ENCODE measurements around the gene KIF6. TPM values are rescaled to one million over a fixed set of nuclear protein-coding genes. Genes with fewer than 3 reads are reported as not detected.

Gene KIF6
- total RNA-seq, 1 experiment from 2014 or later: not detected

DNA sequence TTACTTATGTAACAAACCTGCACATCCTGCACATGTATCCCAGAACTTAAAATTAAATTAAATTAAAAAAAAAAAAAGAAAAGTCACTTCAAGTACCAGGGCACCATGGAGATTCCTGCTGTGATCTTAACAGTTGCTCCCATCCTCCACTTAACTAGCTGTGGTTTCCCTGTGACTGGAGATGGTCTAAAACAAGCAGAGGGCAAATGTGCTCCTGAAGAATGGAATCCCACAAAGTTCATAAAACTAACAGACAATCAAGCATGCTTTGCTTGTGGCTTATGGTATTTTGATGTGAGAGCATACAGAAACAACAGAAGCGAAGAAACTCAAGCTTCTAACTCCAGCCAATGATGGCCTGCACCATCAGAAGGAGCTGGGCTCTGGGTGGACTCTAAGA is 249.1 kb downstream of the KIF6 start:
- no TSS peak for BruUV-seq (replicated peaks)
- Histone ChIP-seq H2AFZ (ENCODE audit: low read depth, low read length, poor library complexity, severe bottlenecking) (no peak overlapping the region), H3K4me1 (ENCODE audit: control insufficient read depth in 1 of 2, insufficient read depth in 2 of 2, low read length in 2 of 2) (no peaks in the 10 kb centered on the region), H3K9ac (ENCODE audit: low read length) (no peak overlapping the region), H3K79me2 (ENCODE audit: insufficient read depth, low read length) (no peaks in the 10 kb centered on the region), H4K20me1 (ENCODE audit: insufficient read depth) (no peaks in the 10 kb centered on the region), H3K27me3 (ENCODE audit: insufficient read depth, low read length) (no peaks in the 10 kb centered on the region), H3K36me3 (ENCODE audit: control insufficient read depth in 1 of 2, insufficient read depth in 2 of 2, low read length in 2 of 2) (no peaks in the 10 kb centered on the region), H3K4me3 (replicated peaks in 1 of 2; ENCODE audit: low read depth in 1 of 2, low read length in 2 of 2) (no peak overlapping the region), H3K9me2 (ENCODE audit: insufficient read depth) (no peaks in the 10 kb centered on the region), H3K9me3 (ENCODE audit: control insufficient read depth in 1 of 2, insufficient read depth in 1 of 2, low read depth in 1 of 2, low read length in 2 of 2) (no peaks in the 10 kb centered on the region), H3K27ac (ENCODE audit: low read depth, low read length) (no peak overlapping the region), H3K4me2 (ENCODE audit: low read length) (no peak overlapping the region)
- ATAC-seq (no peak), DNase-seq (ENCODE audit: low read depth, low spot score) (no peak)
- TF ChIP-seq EZH2phosphoT487 (IDR thresholded peaks at IDR 0.05; ENCODE audit: borderline replicate concordance) (no peak), JUND (IDR thresholded peaks at IDR 0.05) (no peak), ZFX (IDR thresholded peaks at IDR 0.05) (no peak), RAD21 (IDR thresholded peaks at IDR 0.05; ENCODE audit: low read depth) (no peak)
- ChIA-PET RAD21 (ENCODE audit: low non-redundant PET in 1 of 2, low total read pairs in 2 of 2, uncharacterized antibody in 2 of 2, unreplicated experiment in 2 of 2) (no interaction called here), CTCF (no interaction called here), POLR2A (no interaction called here)
- intact Hi-C loops (cut with micrococcal nuclease): no loop called here

DNA sequence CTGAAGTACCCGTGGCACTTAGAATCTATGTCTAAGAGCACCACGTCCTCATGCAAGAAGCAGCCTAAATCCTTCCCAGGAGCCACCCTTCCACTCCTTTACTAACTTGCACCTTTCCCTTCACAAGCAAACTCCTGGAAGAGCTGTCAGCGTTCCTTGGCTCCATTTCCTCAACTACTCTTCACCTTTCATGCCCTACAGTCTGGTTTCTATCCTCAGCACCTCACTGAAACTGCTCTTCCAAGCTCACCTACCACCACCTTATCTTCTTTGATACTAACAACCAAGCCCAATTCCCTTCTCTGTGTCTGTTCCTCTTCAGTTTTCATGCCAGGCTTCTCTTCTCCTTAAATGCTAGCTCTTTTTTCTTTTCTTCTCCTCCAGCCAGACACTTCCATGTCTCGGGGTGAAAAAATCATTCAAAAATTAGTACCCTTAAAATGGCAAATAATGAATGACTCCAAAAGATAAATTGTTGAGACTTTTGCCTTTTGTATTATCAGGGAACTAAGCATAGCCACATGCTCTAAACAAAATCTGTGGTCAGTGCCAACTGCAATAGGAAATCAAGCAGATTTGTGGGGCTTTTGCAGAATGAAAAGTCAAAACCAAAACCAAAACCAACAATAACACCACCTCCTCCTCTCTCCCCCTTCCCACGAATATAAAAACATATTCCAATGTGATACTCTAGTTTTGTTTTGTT is 253.1 kb downstream of the KIF6 start:
- DNase-seq (ENCODE audit: low read depth, low spot score): no peak
- no TSS peak for BruUV-seq (replicated peaks)
- Histone ChIP-seq H3K9ac (ENCODE audit: low read length) (no peak overlapping the region), H3K79me2 (ENCODE audit: insufficient read depth, low read length) (no peaks in the 10 kb centered on the region), H3K36me3 (ENCODE audit: control insufficient read depth in 1 of 2, insufficient read depth in 2 of 2, low read length in 2 of 2) (no peaks in the 10 kb centered on the region), H3K27ac (ENCODE audit: low read depth, low read length) (no peak overlapping the region), H3K27me3 (ENCODE audit: insufficient read depth, low read length) (0 out of 2 replicates have a peak, but pooled peaks cover 8% of the 10 kb centered on the region), H3K4me3 (replicated peaks in 1 of 2; ENCODE audit: low read depth in 1 of 2, low read length in 2 of 2) (no peak overlapping the region), H3K9me3 (ENCODE audit: control insufficient read depth in 1 of 2, insufficient read depth in 1 of 2, low read depth in 1 of 2, low read length in 2 of 2) (no peaks in the 10 kb centered on the region), H3K4me1 (ENCODE audit: control insufficient read depth in 1 of 2, insufficient read depth in 2 of 2, low read length in 2 of 2) (no peaks in the 10 kb centered on the region), H2AFZ (ENCODE audit: low read depth, low read length, poor library complexity, severe bottlenecking) (no peak overlapping the region), H4K20me1 (ENCODE audit: insufficient read depth) (no peaks in the 10 kb centered on the region), H3K4me2 (ENCODE audit: low read length) (no peak overlapping the region), H3K9me2 (ENCODE audit: insufficient read depth) (no peaks in the 10 kb centered on the region)
- POLR2A ChIA-PET: no interaction called here
- RAD21 ChIA-PET (ENCODE audit: low non-redundant PET in 1 of 2, low total read pairs in 2 of 2, uncharacterized antibody in 2 of 2, unreplicated experiment in 2 of 2): no interaction called here
- TF ChIP-seq FOSL1 (IDR thresholded peaks at IDR 0.05; ENCODE audit: low read depth) (no peak), POLR2AphosphoS5 (IDR thresholded peaks at IDR 0.05; ENCODE audit: low read depth, low read length) (no peak), EZH2 (IDR thresholded peaks at IDR 0.05) (no peak), ZFX (IDR thresholded peaks at IDR 0.05) (no peak), RAD21 (IDR thresholded peaks at IDR 0.05; ENCODE audit: low read depth) (no peak), JUND (IDR thresholded peaks at IDR 0.05) (no peak)
- TF ChIP-seq, protein P1, sequence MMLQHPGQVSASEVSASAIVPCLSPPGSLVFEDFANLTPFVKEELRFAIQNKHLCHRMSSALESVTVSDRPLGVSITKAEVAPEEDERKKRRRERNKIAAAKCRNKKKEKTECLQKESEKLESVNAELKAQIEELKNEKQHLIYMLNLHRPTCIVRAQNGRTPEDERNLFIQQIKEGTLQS (IDR thresholded peaks at IDR 0.05): no peak
- TF ChIP-seq, protein P2, sequence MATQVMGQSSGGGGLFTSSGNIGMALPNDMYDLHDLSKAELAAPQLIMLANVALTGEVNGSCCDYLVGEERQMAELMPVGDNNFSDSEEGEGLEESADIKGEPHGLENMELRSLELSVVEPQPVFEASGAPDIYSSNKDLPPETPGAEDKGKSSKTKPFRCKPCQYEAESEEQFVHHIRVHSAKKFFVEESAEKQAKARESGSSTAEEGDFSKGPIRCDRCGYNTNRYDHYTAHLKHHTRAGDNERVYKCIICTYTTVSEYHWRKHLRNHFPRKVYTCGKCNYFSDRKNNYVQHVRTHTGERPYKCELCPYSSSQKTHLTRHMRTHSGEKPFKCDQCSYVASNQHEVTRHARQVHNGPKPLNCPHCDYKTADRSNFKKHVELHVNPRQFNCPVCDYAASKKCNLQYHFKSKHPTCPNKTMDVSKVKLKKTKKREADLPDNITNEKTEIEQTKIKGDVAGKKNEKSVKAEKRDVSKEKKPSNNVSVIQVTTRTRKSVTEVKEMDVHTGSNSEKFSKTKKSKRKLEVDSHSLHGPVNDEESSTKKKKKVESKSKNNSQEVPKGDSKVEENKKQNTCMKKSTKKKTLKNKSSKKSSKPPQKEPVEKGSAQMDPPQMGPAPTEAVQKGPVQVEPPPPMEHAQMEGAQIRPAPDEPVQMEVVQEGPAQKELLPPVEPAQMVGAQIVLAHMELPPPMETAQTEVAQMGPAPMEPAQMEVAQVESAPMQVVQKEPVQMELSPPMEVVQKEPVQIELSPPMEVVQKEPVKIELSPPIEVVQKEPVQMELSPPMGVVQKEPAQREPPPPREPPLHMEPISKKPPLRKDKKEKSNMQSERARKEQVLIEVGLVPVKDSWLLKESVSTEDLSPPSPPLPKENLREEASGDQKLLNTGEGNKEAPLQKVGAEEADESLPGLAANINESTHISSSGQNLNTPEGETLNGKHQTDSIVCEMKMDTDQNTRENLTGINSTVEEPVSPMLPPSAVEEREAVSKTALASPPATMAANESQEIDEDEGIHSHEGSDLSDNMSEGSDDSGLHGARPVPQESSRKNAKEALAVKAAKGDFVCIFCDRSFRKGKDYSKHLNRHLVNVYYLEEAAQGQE (IDR thresholded peaks at IDR 0.05; ENCODE audit: low read depth): no peak
- TF ChIP-seq, protein P3, sequence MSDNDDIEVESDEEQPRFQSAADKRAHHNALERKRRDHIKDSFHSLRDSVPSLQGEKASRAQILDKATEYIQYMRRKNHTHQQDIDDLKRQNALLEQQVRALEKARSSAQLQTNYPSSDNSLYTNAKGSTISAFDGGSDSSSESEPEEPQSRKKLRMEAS (IDR thresholded peaks at IDR 0.05): no peak
- TF ChIP-seq, protein P4, sequence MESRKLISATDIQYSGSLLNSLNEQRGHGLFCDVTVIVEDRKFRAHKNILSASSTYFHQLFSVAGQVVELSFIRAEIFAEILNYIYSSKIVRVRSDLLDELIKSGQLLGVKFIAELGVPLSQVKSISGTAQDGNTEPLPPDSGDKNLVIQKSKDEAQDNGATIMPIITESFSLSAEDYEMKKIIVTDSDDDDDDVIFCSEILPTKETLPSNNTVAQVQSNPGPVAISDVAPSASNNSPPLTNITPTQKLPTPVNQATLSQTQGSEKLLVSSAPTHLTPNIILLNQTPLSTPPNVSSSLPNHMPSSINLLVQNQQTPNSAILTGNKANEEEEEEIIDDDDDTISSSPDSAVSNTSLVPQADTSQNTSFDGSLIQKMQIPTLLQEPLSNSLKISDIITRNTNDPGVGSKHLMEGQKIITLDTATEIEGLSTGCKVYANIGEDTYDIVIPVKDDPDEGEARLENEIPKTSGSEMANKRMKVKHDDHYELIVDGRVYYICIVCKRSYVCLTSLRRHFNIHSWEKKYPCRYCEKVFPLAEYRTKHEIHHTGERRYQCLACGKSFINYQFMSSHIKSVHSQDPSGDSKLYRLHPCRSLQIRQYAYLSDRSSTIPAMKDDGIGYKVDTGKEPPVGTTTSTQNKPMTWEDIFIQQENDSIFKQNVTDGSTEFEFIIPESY (IDR thresholded peaks at IDR 0.05; ENCODE audit: extremely low read depth, insufficient replicate concordance, low read length): no peak
- CTCF ChIA-PET: no interaction called here
- ATAC-seq: no peak
- intact Hi-C loops (cut with micrococcal nuclease): no loop called here
